ENCODE results near the gene BCL7B. TPM values are rescaled to one million over a fixed set of nuclear protein-coding genes. Genes with fewer than 3 reads are reported as not detected.

BCL7B gene
- 15.2 TPM for total RNA-seq

DNA sequence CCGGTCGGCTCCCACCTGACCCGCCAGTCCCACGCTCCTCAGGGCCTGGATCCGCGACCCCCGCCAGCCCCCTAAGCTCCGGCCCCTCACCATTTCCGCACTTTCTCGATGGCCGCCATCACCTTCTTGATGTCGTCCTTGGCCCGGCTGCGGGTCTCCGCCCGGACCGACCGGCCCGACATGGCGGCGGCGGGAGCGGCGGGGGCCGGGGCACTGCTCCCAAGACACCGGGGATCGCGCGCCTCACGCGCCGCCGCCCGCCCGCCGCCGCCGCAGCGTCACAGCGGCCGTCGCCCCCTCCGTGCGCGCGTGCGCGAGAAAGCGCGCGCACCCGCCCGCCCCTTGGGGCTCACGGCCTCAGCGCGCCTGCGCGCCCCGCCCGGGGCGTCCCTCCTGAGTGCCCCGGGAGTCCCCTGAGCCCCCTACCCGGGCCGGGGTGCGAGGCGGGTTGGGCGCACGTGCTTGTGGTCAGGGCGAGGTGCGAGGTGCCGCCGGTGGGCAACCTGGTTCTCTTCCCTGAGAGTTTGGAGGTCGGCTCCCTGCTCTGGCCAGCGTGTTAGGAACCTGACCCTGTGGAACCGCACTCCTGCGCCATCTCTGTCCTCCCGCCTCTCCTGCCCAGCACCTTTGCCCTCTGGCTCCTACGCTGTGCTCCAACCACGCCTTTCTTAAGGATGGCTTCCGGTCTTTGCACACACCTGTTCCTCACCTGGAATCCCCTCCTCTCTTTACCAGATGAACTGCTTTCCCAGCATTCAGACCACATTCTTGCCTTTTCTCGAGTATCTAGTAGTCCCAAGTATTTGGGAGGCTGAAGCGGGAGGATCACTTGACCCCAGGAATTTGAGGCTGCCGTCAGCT, at the start of gene BCL7B:
Gene BCL7B (minus strand): TSS at position 294 of the 861 bp plus-strand sequence. CDS start 112 bp downstream, at position 182.

GRCh38 chr7:73578342-73579128, 21.0 kb upstream of the BCL7B start, which contains the start of gene TBL2:
TBL2 (minus strand) TSS chr7:73578579; CDS start chr7:73578549, 30 bp downstream.

DNA sequence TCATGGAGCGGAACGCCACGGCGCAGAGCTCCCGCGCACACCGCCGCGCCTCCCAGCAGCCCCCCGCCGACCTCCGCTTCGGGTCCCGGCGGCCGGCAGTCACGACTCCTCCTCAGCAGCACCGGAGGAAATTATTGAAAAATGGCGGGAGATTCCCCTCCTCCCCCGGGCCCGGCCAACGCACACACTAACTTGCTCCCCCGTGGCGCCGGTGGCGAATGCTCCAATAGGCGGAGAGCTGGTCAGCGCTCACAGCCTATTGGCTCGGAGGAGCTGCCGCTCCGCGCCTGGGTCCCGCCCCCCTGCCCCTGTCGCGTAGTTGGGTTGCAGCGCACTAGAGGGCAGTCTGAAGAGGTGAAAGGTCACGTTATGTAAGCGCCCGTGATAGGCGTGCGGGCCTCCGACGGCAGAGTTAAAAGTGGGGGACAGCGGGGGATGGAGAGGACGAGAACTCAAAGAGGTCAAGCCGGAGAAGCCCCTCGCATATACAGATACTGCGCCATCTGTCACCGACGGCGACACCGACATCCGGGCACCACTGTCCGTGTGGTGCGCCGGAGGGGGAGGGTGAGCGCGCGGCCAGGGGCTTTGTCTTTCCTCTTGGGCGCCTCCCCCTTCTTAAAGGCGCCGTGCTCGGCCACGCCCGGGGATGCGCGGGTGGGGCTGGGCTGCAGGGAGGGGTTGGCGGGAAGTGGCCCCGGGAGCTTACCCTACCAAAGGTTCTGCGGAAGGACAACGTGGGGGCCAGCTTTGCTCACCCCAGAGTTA, 35.2 kb downstream of the BCL7B start, which contains the start of gene BAZ1B:
Gene BAZ1B (minus strand): TSS at position 189 of the 768 bp plus-strand sequence. CDS start 360 bp downstream, outside the sequence.

Small RNAs within 50 kb of the gene (small RNA-seq; reads per million reads assigned to genes)
- not detected for gene RNU6-1198P (ENCODE audit: low replicate concordance)

Other genes with a start within 250 kb of the BCL7B start
- gene NSUN5, start 248.9 kb downstream of the BCL7B start, total RNA-seq: 21.3 TPM
- 0.18 TPM for gene TRIM50, start 229.6 kb downstream of the BCL7B start, total RNA-seq
- not detected for gene FKBP6, start 229.5 kb downstream of the BCL7B start, total RNA-seq
- 2.7 TPM for gene FZD9, start 123.9 kb downstream of the BCL7B start, total RNA-seq
- 44.6 TPM for gene BAZ1B, start 35.4 kb downstream of the BCL7B start, total RNA-seq
- gene TBL2, start 20.9 kb upstream of the BCL7B start, total RNA-seq: 40.6 TPM
- 9.3 TPM for gene MLXIPL, start 66.8 kb upstream of the BCL7B start, total RNA-seq
- gene VPS37D, start 110.1 kb upstream of the BCL7B start, total RNA-seq: 18.6 TPM
- gene DNAJC30, start 125.8 kb upstream of the BCL7B start, total RNA-seq: 7.5 TPM
- 42.8 TPM for gene BUD23, start 125.9 kb upstream of the BCL7B start, total RNA-seq
- 12.7 TPM for gene STX1A, start 162.0 kb upstream of the BCL7B start, total RNA-seq
- 38.5 TPM for gene ABHD11, start 181.1 kb upstream of the BCL7B start, total RNA-seq
- 79.3 TPM for gene CLDN3, start 212.6 kb upstream of the BCL7B start, total RNA-seq

Data from metanephros (tissue), 2 donors.